22Rv1 (cell line): Measurements from ENCODE around the gene PLXDC2.

Source experiments
- ZFX ChIP-seq: fragments of 450-650 bp; IDR thresholded peaks from 2 replicates; pipeline ENCODE4 v1.6.1; 2017; ENCODE audit warnings: antibody characterized with exemption, borderline replicate concordance
- TF ChIP-seq, protein P1 (sequence below): fragments of 450-650 bp; IDR thresholded peaks from 2 replicates; pipeline ENCODE4 v1.5.1; 2017; ENCODE audit warnings: mild to moderate bottlenecking

DNA sequence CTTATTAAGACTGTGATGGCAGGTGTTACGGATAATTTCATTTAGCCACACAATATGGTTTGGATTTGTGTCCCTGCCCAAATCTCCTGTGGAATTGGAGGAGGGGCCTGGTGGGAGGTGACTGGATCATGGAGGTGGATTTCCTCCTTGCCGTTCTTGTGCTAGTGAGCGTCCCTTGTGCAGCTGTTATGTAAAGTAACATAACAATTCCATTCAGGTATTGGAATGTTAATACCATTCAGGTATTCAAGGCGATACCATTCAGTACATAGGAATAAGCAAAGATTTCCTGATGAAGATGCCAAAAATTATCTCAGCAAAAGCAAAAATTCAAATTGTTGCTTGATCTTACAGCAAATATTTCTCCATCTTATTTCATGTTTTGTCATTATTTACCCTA, 32.5 kb upstream of the PLXDC2 start:
- no peak for TF ChIP-seq ZFX
- TF ChIP-seq, protein P1, sequence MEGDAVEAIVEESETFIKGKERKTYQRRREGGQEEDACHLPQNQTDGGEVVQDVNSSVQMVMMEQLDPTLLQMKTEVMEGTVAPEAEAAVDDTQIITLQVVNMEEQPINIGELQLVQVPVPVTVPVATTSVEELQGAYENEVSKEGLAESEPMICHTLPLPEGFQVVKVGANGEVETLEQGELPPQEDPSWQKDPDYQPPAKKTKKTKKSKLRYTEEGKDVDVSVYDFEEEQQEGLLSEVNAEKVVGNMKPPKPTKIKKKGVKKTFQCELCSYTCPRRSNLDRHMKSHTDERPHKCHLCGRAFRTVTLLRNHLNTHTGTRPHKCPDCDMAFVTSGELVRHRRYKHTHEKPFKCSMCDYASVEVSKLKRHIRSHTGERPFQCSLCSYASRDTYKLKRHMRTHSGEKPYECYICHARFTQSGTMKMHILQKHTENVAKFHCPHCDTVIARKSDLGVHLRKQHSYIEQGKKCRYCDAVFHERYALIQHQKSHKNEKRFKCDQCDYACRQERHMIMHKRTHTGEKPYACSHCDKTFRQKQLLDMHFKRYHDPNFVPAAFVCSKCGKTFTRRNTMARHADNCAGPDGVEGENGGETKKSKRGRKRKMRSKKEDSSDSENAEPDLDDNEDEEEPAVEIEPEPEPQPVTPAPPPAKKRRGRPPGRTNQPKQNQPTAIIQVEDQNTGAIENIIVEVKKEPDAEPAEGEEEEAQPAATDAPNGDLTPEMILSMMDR: no peak
